Measurements from ENCODE around the gene MACROD2. TPM values are rescaled to one million over a fixed set of nuclear protein-coding genes. Genes with fewer than 3 reads are reported as not detected.

The MACROD2 gene
- polyA plus RNA-seq, 5 donors, result 5.3 to 8.3 (median 8.1) TPM

- no peak for DNase-seq
Measured at GRCh38 chr20:15734052-15734451, 1738.7 kb downstream of the MACROD2 start.

GRCh38 chr20:15739035-15739434 is 1743.7 kb downstream of the MACROD2 start:
- DNase-seq, result no peak

- DNase-seq, result no peak
Measured at GRCh38 chr20:15740046-15740775, 1744.9 kb downstream of the MACROD2 start.

GRCh38 chr20:15742087-15742486 is 1746.8 kb downstream of the MACROD2 start:
- DNase-seq, result no peak

GRCh38 chr20:15742627-15743026 is 1747.3 kb downstream of the MACROD2 start:
- no peak for DNase-seq

GRCh38 chr20:15756002-15756753 is 1760.9 kb downstream of the MACROD2 start:
- DNase-seq, result no peak

GRCh38 chr20:15756754-15757115 is 1761.4 kb downstream of the MACROD2 start:
- no peak for DNase-seq

GRCh38 chr20:15759594-15759993 is 1764.3 kb downstream of the MACROD2 start:
- peak; percentile 14 to 23 for DNase-seq

- DNase-seq, result no peak
Measured at GRCh38 chr20:15760001-15760621, 1764.8 kb downstream of the MACROD2 start.

- no peak for DNase-seq
Measured at GRCh38 chr20:15763366-15763765, 1768.0 kb downstream of the MACROD2 start.

- DNase-seq, result no peak
Measured at GRCh38 chr20:15767586-15767985, 1772.3 kb downstream of the MACROD2 start.

GRCh38 chr20:15767999-15768741 is 1772.9 kb downstream of the MACROD2 start:
- no peak for DNase-seq

GRCh38 chr20:15772826-15773225 is 1777.5 kb downstream of the MACROD2 start:
- DNase-seq, result no peak

- DNase-seq, result no peak
Measured at GRCh38 chr20:15774926-15775325, 1779.6 kb downstream of the MACROD2 start.

- DNase-seq, result no peak
Measured at GRCh38 chr20:15776770-15777466, 1781.6 kb downstream of the MACROD2 start.

- no peak for DNase-seq
Measured at GRCh38 chr20:15784020-15784419, 1788.7 kb downstream of the MACROD2 start.

GRCh38 chr20:15789079-15789478 is 1793.8 kb downstream of the MACROD2 start:
- DNase-seq, result no peak

GRCh38 chr20:15792855-15793254 is 1797.5 kb downstream of the MACROD2 start:
- no peak for DNase-seq

- no peak for DNase-seq
Measured at GRCh38 chr20:15794409-15794808, 1799.1 kb downstream of the MACROD2 start.

GRCh38 chr20:15795305-15796019 is 1800.1 kb downstream of the MACROD2 start:
- DNase-seq, result no peak

GRCh38 chr20:15799871-15800270 is 1804.6 kb downstream of the MACROD2 start:
- no peak for DNase-seq
